ENCODE measurements around the gene MAPK1IP1L.
"Not testable (repeated sequence)": the region's sequence is repeated elsewhere in the genome, so short reads cannot be mapped to it uniquely, and the experiment has no call there.

Gene MAPK1IP1L

GRCh38 chr14:55057919-55058318, 6.5 kb downstream of the MAPK1IP1L start:
- DNase-seq, result no peak

- no peak for DNase-seq
Measured at GRCh38 chr14:55059333-55059732, 7.9 kb downstream of the MAPK1IP1L start.

DNA sequence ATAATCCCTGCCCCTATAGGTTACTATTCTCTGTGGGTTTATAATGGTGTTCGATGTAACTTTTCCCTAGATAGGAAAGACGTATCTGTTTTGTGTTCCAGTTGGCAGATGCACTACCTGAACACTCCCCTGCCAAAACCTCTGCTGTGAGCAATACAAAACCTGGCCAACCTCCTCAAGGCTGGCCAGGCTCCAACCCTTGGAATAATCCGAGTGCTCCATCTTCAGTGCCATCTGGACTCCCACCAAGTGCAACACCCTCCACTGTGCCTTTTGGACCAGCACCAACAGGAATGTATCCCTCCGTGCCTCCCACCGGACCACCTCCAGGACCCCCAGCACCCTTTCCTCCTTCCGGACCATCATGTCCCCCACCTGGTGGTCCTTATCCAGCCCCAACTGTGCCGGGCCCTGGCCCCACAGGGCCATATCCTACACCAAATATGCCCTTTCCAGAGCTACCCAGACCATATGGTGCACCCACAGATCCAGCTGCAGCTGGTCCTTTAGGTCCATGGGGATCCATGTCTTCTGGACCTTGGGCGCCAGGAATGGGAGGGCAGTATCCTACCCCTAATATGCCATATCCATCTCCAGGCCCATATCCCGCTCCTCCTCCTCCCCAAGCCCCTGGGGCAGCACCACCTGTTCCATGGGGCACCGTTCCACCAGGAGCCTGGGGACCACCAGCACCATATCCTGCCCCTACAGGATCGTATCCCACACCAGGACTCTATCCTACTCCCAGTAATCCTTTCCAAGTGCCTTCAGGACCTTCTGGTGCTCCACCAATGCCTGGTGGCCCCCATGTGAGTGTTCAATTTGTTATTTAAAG, 11.3 kb downstream of the MAPK1IP1L start:
- no peak for DNase-seq

GRCh38 chr14:55064896-55065295, 13.4 kb downstream of the MAPK1IP1L start:
- DNase-seq, result peak; percentile 8

- no peak for DNase-seq
Measured at GRCh38 chr14:55065411-55065810, 14.0 kb downstream of the MAPK1IP1L start.

DNA sequence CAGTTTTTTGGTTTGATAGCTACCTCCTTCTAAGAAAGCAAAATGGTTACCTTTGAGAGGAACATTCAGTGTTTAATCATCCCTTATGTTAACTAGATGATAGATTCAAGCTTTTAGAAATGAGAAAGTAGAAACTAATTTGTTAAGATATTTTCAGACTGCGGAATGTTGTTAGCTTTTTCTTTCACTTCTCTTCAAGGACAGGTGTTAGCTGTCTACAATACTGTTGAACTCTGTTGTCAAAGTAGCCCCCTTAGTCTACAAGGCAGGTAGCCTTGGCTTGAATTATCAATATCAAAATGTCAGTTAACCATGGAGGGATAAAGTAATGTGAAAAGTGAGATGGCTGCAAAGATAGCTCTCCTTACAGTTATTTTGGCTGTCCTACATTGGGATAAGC, 14.8 kb downstream of the MAPK1IP1L start:
- no peak for DNase-seq

DNA sequence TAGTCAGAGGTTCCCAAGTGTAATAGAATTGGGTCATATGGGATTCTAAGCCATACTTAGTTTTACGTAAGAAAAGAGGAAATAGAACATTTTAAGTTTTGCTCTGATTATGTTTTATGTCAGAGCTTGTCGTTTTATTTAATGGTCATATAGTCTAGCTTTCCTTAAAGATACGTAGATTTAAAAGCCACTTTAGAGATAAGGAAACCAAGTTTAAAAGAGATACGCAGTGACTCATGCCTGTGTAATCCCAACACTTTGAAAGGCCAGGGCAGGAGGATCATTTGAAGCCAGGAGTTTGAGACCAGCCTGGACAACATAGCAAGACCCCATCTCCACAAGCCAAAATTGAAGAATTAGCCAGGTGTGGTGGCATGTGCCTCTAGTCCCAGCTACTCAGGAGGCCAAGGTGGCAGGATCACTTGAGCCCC, 19.5 kb downstream of the MAPK1IP1L start:
- DNase-seq, result peak; percentile 35

DNA sequence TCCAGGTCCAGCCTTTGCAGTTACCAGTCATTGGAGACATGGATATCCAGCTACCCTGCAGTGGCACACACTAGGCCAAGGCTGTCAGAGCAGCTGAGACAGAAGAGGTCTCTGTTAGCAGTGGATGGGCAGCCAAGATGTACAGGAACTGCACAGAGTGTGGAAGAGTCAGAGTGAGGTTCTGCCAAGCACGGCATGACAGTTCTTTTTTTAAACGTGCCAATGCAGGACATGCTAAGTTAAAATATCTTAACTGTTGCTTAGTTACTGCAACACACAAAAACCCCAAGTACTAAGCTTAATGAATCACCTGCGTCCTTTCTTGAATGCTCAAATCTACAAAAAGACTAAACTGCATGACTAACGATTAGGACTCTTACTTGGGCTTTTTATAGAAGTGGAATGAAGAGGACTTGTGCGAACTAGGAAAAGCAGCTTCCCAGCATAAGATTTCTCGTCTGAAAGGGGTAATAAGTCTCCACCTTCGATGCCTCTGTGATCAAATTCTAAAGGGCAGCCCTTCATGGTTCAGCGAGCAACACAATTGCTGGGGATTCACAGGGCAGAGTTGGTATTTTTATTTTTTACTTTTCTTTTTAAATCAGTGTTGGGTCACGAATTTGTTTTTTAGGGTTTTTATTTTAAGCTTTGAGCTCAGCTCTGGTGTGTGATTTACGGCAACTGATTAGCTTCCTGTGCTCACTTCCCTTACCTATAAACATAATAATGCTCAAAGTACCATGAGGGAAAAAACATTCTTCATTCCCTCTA, 20.6 kb downstream of the MAPK1IP1L start:
- peak; percentile 61 for DNase-seq

DNA sequence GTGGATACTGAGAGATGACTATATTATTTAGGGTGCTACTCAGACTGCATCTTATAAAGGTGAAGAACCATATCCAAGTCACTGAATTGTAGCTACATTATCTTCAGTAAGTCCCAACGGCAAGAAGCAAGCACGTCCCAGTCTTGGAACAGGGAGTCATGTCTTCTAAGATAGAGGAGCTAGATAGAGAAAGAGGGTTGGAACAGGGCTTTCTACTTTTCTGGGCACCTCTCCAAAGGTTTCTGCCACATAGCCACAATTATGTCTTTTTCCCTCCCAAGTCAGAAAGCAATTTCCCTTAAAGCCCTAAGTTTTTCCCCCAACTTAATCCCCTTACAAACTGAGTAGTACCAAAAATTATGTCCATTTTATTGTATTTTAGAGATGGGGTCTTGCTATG, 22.4 kb downstream of the MAPK1IP1L start:
- DNase-seq, result peak; percentile 50

DNA sequence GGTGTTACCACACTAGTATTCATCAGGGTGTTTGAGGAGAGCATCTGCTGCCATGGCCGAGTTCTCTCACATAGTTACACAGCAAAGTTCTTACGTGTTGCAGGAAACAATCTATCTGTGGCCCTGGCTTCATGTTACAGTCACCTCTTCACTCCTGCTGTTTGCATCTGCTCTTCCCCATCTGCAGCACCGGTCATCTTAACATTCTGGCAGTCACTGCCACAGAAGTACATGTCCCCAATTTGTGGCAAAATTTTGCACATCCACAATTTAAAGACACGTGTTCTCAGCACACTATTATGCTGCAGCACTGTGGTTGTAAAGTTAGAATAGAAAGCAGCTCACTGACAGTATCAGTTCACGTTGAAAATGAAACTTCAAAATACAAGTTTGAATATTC, 23.2 kb downstream of the MAPK1IP1L start:
- DNase-seq, result no peak

DNA sequence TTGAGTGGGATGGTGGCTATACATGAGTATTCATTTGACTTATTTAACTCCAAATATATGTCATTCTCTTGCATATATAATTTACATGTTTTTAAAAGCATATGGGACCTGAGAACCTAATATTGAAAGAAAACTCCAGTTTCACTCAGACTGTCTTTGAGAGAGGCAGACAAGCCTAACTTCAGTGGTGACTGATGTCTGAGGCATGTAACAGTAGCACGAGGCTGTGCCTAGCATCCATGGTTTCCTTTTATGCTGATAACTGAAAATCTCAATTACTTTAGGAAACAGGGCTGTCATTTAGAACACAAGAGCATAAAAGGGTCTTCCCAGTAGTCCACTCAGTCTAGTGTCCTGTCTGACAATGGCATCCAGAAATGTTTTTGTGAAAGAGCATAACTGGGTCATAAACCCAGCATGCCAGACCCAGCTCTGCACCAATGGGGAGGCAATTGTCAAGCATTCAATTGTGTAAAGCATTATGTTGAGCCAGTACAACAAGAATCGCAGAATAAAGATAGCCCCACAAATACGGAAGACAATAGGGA, 24.3 kb downstream of the MAPK1IP1L start:
- peak; percentile 52 for DNase-seq

- DNase-seq, result peak; percentile 40
Measured at GRCh38 chr14:55077170-55078151, 26.0 kb downstream of the MAPK1IP1L start.

DNA sequence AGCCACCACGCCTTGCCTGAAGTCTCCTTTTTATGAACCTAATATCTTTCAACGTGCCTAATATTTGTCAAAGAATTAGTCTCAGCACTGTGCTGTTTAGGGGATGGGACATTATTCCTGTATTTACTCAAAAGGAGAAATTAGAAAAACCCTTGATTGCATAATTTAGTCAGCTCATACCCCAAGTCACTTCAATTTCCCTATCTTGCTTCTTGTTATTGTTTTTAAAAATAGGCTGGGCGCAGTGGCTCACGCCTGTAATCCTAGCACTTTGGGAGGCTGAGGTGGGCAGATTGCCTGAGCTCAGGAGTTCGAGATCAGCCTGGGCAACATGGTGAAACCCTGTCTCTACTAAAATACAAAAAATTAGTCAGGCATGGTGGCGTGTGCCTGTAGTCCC, 28.5 kb downstream of the MAPK1IP1L start:
- not testable (repeated sequence) for DNase-seq

- no peak for DNase-seq
Measured at GRCh38 chr14:55084401-55085059, 33.1 kb downstream of the MAPK1IP1L start.

GRCh38 chr14:55085060-55085660, 33.7 kb downstream of the MAPK1IP1L start:
- DNase-seq, result no peak

GRCh38 chr14:55086938-55087337, 35.5 kb downstream of the MAPK1IP1L start:
- no peak for DNase-seq

DNA sequence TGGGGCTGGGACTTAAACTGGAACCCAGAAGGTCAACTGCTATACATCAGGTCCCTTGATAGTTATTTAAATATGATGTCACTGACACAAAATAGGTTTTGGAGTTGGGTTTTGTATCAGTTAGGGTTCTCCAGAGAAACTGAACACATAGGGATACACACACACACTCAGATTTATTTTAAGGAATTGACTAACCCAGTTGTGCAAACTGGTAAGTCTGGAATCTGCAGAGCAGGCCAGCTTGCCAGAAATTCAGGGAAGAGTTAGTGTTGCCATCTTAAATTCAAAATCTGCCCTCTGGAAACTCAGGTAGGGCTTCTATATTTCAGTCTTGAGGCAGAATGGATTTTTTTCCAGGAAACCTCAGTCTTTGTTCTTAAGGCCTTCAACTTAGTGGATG, 36.9 kb downstream of the MAPK1IP1L start:
- DNase-seq, result no peak

GRCh38 chr14:55092341-55092740, 40.9 kb downstream of the MAPK1IP1L start:
- peak; percentile 32 for DNase-seq

DNA sequence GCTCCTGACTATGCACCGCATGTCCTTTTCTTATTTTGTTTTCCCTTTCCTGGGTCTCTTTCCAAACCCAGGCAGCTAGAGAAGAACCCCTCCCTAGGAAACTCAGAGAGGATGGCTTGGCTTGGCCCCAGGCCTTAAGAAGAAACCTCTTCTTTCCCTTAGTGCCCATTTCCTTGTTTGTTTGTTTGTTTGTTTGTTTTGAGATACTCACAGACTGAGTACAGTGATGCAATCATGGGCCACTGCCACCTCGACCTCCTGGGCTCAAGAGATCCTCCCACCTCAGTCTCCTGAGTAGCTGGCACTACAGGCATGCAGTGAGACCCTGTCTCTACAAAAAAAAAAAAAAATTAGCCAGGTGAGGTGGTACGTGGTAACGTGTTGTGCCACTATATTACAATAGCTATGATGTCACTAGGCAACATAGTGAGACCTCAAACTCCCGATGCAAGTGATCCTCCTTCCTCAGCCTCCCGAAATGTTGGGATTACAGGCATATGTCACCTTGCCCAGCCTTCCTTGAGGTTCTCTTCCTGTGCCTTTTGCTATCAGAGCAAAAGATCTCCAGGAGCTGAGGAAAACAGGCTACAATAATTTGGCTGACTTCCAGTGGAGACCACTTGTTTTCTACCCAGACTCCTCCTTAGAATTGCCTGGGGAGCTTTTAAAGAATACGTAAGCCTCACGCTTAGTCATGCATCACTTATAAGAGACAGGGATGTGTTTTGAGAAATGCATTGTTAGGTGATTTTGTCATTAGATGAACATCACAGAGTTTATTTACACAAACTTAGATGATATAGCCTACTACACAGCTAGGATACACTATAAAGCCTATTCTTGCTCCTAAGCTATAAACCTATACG, 43.1 kb downstream of the MAPK1IP1L start:
- DNase-seq, result peak; percentile 49

DNA sequence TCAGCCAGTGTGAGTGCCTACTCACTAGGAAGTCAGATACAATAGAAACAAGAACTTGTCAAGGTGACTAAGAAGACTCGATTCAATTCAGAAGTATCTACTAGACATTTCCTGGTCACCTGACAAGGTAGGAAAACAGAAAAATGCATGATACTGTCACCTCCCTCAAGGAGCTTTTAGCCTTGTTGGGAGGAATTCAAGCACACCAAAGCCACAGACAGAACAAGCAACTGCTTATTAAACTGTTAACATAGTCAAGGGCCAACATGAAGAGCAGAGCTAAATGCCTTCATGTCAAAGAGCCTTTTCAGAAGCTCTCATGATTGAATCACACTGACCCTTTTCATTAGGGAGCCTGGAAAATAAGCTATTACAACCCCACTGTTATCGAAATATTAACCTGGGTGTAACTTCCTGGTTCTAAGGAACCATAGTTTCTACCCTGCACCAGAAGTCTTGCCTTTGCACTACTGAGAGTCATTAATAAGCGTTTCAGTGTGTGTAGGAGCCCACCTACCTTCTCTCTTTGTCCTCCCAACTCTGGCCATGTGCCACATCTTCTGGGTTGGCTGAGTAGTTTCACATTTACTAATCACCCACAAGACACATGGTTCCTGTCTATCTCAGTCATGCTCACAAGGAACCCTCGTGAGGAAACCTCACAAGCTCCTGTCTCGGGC, 46.6 kb downstream of the MAPK1IP1L start:
- no peak for DNase-seq

Measured in fibroblast of skin of back (primary cell).